ENCODE data around the gene IL17C.

- TF ChIP-seq, protein P1, sequence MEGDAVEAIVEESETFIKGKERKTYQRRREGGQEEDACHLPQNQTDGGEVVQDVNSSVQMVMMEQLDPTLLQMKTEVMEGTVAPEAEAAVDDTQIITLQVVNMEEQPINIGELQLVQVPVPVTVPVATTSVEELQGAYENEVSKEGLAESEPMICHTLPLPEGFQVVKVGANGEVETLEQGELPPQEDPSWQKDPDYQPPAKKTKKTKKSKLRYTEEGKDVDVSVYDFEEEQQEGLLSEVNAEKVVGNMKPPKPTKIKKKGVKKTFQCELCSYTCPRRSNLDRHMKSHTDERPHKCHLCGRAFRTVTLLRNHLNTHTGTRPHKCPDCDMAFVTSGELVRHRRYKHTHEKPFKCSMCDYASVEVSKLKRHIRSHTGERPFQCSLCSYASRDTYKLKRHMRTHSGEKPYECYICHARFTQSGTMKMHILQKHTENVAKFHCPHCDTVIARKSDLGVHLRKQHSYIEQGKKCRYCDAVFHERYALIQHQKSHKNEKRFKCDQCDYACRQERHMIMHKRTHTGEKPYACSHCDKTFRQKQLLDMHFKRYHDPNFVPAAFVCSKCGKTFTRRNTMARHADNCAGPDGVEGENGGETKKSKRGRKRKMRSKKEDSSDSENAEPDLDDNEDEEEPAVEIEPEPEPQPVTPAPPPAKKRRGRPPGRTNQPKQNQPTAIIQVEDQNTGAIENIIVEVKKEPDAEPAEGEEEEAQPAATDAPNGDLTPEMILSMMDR (IDR thresholded peaks at IDR 0.05), result no peak
- TF ChIP-seq POLR2A (IDR thresholded peaks at IDR 0.05), result no peak
These were observed 13.1 kb downstream of the IL17C start for GRCh38 chr16:88651276-88651988.
